CMK (cell line): ENCODE data around the gene JAK1.
"Not testable (repeated sequence)": the region's sequence is repeated elsewhere in the genome, so short reads cannot be mapped to it uniquely, and the experiment has no call there.

ENCODE experiments used
- DNase-seq: peaks from one replicate; pipeline ENCODE4 v3.0.0-alpha.2; 2010; ENCODE audit warnings: low read depth

The JAK1 gene

GRCh38 chr1:64966158-64966971, at the start of gene JAK1:
TSS of gene JAK1 (minus strand) at chr1:64966549. CDS start at chr1:64886264, 80,285 bp downstream.
- DNase-seq, result peak; percentile 69

GRCh38 chr1:65014321-65014720, 48.0 kb upstream of the JAK1 start:
- no peak for DNase-seq

- no peak for DNase-seq
These were observed 45.6 kb upstream of the JAK1 start for GRCh38 chr1:65011983-65012382.

GRCh38 chr1:65009724-65010420, 43.5 kb upstream of the JAK1 start:
- DNase-seq, result no peak

GRCh38 chr1:65009176-65009575, 42.8 kb upstream of the JAK1 start:
- DNase-seq, result no peak

GRCh38 chr1:65006806-65007205, 40.5 kb upstream of the JAK1 start:
- no peak for DNase-seq

GRCh38 chr1:65003316-65003664, 36.9 kb upstream of the JAK1 start:
- DNase-seq, result no peak

- no peak for DNase-seq
These were observed 36.4 kb upstream of the JAK1 start for GRCh38 chr1:65002508-65003315.

- no peak for DNase-seq
These were observed 35.8 kb upstream of the JAK1 start for GRCh38 chr1:65002156-65002507.

- peak; percentile 58 for DNase-seq
These were observed 35.0 kb upstream of the JAK1 start for GRCh38 chr1:65001231-65001792.

- DNase-seq, result not testable (repeated sequence)
These were observed 32.1 kb upstream of the JAK1 start for GRCh38 chr1:64998425-64998948.

- DNase-seq, result no peak
These were observed 30.4 kb upstream of the JAK1 start for GRCh38 chr1:64996541-64997257.

GRCh38 chr1:64995316-64995715, 29.0 kb upstream of the JAK1 start:
- no peak for DNase-seq

GRCh38 chr1:64986903-64987871, 20.8 kb upstream of the JAK1 start:
- DNase-seq, result no peak

GRCh38 chr1:64984737-64985136, 18.4 kb upstream of the JAK1 start:
- no peak for DNase-seq

- no peak for DNase-seq
These were observed 17.8 kb upstream of the JAK1 start for GRCh38 chr1:64984106-64984505.

- DNase-seq, result no peak
These were observed 16.8 kb upstream of the JAK1 start for GRCh38 chr1:64983110-64983509.

- DNase-seq, result no peak
These were observed 15.5 kb upstream of the JAK1 start for GRCh38 chr1:64981601-64982533.
